ENCODE data around the gene NDUFB11.

DNA sequence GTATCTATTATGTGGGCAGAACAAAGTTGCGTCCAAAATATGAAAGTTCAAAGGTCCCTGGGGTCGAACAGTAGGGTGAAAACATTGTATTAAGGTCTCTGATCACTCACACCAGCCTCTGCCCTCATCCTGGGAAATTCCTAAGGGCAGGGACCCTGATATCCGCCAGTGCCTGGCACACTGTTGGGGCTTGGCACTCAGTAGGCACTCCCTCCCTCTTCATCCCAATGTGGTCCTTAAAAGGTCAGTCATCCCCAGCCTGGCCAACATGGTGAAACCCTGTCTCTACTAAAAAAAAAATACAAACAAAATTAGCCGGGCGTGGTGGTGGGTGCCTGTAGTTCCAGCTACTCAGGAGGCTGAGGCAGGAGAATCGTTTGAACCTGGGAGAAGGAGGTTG lies 6.3 kb downstream of the NDUFB11 start:
- TF ChIP-seq EZH2 (IDR thresholded peaks at IDR 0.05; ENCODE audit: low read length, missing control alignments) (no peak), CTCF (conservative IDR thresholded peaks at IDR 0.05 in 1 of 2, IDR thresholded peaks at IDR 0.05 in 1 of 2; ENCODE audit: low read depth in 1 of 2, low read length in 2 of 2) (no peak)

Measured in fibroblast of lung (primary cell).